HG03066 (cell line): ENCODE measurements around the gene CREBBP.

Experiments used
- ATAC-seq: cut with Tn5 transposase; IDR thresholded peaks from one replicate; pipeline ENCODE4 v1.9.1; 2021; ENCODE audit warnings: low read depth; ENCODE audit not compliant: unreplicated experiment

CREBBP gene

DNA sequence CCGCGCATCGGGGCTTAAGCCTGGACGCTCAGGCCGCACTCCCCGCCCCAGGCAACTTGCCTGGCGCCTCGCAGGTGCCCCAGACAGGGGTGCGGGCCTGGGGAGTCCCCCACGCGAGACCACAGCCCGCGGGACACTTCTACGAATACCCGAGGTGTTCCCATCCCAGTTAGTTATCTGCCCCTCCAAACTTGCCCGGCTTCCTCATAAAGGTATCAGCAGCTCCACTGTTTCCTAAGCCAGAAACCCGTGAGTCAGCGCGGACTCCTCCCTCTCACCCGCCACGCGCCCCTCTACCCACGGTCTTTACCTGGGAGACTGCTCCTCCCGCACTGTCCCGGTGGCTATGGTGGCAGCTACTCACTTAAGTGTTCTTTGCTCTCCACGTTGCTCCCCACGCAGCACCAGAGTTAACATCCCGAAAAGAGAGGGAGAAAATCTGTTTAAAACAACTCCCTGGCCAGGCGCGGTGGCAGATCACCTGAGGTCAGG lies 1.0 kb upstream of the CREBBP start:
- ATAC-seq = no peak

DNA sequence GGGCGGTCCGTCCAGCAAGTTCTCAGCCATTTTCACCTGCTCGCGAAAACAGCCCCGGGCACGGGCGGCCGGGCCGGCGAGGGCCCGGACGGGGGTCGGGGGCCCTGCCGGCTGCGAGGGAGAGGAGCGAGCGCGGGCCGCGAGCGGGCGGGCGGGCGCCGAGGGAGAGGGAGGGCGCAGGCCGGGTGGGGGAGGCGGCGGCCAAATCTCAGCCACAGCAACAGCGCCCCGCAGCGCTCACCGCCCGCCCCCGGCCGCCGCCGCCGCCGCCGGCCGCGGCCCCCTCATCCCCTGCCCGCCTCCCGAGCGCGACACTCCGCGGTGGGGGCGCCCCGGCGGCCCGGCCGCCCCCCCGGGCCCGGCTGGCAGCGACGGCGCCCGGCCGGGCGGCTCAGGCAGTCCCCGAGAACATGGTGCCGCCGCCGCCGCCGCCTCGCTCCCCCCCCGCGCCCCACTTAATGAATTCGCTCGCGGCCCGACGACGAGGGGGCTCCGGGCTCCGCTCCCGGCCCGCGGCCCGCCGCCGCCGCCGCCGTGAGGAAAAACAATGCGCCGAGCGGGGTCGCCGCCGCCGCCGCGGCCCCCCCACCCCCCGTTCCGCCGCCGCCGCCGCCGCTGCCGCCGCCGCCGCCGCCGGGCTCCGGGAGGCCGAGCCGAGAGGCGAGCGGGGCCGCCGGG lies 487 bp downstream of the CREBBP start:
- peak; percentile 26 for ATAC-seq

DNA sequence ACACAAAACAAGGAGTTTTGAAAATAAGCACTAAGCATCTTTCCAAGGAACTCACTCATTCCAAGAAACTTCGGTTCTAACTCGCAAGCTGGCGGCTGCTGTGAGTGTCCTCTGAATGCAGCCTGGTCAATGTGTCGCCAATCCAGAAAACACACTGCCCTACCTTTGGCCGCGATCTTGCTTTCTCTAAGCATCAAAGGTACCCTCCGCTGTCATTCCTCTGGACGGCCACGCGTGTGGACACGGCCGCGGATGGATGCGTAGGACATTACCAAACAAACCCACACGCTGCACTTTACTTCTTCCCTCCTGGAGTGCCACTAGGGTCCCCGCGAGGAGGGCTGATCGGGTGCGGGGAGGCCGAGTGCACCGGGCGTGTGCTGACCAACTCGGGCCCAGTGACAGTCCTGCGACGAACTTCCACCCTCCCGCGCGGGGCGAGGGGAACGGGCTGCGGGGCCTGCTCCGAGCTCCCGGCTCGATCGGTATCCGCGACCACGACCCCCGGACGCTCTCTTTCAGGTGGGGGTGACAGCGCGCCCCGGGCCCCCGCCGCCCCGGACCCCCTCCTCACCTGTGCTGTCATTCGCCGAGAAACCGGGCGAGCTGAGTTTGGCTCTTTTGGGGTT lies 1.1 kb downstream of the CREBBP start:
- no peak for ATAC-seq

DNA sequence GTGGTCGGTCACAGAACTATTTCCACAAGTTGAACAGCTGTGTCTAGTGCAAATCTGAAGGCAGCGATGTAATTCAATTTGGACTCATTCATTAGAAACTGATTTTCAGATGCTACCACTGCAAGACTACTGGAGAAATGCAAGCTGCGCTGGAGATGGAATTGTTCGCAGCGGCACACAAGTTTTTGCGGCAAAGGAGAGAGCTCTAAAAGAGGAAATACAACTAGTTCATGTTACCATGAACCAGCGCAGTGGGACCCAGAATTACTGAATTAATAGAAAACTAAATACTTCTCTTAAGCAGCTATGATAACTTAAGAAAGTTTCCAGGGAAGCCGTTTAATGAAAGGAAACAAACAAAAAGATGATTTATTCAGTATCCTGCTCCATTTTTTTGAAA lies 1.9 kb downstream of the CREBBP start:
- no peak for ATAC-seq

DNA sequence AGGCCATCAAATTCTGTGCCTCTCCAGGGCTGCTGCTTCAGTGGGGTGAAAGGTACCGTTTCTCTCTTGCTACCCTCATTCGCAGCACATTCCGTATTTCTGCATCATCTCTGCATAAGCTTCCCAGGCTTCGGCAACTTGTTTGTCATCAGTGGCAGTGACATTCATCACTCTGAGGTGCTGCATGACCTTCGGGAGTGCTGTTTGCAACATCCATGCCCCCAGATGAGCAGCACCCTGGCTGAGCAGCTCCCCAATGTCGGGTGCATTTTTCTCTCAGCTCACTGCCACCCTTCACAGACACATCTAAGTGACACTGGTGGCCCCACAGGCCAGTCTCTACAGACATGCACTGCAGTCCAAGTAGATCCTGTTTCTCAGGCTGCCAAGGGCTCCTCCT lies 3.8 kb downstream of the CREBBP start:
- no peak for ATAC-seq

DNA sequence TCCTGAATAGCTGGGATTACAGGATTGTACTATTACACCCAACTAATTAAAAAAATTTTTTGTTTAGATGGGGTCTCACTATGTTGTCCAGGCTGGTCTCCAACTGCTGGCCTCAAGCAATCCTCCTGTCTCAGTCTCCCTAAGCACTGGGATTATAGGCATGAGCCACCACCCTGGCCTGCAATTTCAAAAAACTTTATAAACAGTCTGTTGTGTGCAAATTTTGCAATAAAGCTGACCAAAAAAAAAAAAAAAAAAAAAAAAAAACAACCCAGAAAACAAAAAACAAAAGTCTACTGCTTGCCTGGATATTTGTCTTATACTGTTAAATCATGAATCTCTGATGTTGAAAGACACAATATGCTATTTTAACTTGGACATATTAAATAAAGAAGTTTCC lies 4.4 kb downstream of the CREBBP start:
- no peak for ATAC-seq

DNA sequence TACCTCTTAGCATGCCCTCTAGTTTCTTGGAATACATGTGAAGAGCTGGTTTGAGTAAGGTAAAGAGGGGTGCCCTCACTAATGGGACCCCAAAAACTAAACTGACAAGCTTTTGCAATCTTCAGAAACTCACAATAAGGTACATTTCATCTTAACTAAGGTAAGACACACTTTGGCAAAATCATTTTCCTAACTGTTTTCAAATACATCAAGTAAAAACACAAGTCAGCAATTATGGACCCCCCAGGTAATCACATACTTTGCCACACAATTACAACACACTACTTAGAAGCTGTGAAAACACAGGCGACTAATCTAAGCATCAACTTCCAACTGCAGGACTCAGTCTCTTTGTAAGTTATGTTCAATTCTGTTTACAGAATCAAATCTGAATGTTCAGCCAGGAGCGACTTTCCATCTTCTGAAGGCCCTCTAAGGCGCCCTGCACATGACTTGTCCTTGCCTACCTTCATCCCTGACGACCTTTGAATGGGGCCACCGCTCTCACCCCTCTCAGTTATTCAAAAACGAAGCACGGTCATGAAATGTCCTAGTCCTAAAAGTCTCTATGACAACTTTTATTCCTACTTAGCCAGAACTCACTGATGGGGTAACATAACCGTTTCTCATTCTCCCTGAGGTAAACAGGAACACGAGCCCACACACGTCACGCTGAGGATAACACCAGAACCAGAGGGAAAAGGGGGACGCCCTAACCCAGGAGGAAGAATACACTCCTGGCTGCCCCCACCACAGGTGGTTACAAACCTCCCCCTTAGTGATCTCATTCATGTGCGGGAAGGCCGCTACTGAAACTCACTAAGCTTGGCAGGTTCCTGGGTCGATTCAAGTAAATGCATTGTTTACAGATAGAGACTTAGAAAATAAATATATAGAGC lies 5.5 kb downstream of the CREBBP start:
- ATAC-seq = no peak

DNA sequence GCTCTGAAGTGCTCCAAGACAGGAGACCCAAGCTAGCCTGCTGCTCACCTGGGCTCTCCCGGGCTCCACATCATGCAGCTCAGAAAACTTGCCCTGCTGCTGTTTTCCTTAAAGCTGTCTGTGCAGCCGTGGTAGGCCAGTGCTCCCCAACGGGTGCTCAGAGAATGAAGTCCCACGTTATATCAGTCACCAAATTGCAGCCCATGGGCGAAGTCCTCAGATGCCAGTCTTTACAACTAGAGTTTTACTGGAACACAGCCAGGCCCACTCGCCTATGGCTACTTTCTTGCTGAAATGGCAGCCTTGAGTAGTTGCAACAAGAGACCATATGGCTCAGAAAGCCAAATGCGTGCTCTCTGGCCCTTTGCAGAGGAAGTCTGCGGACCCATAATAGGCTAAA lies 6.3 kb downstream of the CREBBP start:
- ATAC-seq = no peak

DNA sequence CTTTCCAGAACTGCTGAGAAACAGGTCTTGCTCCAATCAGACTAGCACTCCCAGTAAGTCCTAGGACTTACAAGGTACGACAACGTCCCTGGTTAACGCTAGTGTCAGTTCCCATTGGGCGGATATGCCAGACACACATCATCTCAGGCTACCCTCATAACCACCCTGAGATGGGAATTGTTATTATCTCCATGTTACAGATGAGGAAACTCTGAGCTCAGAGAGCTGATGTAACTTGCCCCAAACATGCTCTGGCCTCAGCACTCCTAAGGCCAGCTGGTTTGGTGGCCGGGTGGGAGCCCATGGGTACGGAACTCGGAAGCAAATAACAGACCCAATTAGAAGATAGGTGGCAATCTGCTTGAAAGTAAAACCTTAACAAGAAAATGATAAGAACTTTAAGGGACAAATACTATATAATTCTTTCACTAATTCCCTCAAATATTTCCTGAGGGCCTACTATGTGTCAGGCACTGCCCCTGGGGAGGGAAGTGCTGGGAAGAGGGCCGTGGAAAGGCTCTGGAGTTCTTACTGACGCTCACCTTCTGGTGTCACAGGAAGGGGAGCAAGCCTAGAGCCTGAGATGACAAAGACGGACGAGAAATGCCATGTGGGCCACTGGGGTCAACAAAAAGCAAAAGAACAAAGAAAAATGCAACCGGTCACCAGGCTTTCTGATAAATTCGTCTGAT lies 6.9 kb downstream of the CREBBP start:
- no peak for ATAC-seq

DNA sequence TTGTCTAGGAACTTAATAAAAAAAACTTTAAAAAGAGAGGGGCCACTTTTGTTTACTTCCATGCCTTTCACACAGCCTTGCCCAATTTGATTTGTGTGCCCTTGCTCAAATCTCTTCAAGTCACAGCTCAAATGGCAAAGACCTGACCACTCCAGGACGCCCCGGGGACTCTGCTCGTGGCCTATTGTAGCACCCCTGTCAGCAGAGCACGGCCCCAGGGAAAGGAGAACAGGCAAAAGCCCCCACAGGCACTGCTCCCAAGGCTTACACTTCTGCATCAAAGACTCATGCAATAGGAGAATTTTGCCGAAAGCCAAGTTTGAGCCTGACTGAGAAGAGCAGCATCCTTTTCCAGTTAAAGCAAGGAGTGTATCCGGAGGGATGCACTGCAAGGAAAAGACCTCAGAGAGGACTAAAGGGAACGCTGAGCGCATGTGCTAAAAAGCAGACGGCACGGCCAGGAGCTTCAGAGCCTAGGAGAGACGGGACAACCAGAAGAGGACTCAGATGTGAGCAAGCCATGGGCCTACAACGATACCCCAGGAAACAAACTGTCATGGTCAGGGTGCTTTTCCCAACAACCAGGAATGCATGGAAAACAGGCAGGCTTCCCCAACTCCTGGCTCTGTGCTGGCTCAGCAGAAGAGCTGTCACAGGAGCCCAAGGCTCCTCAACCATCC lies 8.2 kb downstream of the CREBBP start:
- no peak for ATAC-seq

DNA sequence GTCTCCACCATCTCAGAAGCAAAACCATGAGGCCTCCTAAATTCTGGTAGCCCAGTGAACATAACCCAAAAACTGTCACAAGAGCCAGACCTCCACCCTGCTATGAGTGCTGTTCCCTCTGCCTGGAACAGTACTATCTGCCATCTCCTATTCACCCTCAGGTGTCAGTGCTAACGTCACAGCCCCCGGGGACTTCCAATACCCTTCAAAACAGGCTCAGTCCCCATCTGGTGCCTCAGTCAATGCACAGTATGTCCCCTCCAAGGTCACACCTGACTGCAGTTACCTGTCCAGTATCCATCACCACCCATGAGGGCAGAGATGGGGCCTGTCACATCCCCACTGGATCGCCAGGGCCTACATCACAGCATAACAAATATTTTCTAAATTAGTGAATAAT lies 11.5 kb downstream of the CREBBP start:
- no peak for ATAC-seq

DNA sequence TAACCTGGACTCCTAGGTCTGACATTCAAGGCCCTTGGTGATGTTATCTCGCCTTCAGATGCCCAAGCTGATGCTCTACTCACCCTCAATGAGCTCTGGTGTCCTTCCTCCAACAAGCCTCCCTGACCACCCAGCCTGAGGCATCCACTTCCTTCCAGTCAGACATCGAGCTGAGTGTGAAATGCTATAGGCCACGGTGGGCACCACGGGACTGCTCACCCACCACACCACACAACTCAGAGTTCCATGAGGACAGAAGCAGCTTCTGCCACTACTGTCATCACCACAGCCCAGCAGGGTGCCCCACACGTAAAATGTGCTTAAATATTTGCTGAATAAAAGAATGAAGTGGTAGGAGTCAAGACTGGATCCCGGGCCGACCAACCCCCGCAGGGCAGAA lies 12.0 kb downstream of the CREBBP start:
- no peak for ATAC-seq

DNA sequence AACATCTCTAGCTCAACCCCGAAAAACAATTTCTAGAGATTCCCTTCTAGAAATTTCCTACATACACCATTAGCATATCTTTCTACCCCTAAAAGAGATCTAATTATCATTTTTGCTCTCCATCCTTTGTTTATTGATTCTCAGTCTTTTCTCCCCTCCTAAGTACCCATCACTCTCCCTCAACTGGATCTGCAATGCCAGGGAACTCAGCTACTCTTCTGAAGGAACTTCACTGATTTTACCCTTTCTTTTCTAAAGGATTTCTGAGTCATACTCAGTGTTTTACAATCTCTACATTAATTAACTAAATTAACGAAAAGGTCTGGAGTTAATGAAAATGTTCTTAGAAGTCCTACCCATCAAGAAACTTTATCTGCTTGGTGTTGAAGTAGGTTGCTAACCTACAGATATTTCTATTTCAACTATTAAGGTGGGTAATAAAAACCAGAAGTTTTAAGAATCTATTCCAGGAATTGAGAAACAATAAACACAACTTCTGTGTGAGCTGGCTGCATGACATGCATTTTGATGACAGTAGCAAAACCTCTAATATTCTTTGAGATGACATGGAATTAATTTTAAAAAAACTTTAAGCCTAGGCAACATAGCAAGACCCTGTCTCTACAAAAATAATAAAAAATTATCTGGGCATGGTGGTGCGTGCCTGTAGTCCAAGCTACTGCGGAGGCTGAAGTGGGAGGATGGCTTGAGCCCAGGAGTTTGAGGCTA lies 13.6 kb downstream of the CREBBP start:
- ATAC-seq = no peak

DNA sequence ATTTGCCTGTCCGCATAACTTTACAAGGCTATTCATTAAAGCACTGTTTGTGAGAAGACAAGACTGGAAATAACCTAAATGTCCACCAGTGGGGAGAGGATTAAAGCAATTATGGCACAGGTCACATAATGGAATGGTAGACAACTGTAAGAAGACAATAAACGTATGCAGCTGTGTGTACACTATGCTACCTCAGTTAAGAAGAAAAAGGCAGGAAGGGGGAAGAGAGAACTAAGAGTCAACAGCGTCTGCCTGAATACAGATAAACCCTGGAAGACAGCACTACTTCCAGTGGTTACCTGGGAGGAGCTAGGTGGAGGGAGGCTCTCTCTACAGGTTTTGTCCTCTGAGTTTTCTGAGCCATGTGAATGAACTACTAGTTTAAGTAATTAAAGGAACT lies 15.3 kb downstream of the CREBBP start:
- no peak for ATAC-seq

DNA sequence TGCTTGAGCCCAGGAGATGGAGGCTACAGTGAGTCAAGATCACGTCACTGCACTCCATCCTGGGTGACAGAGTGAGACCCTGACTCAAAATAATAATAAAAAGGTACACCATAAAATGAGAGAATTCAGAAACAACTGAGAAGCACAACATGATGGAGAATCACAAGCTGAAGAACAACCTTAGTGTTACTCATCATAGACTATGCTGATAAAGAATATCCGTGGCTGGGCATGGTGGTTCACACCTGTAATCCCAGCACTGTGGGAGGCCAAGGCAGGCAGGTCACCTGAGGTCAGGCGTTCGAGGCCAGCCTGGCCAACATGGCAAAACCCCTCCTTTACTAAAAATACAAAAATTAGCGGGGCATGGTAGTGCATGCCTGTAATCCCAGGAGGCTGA lies 16.0 kb downstream of the CREBBP start:
- ATAC-seq = no peak

DNA sequence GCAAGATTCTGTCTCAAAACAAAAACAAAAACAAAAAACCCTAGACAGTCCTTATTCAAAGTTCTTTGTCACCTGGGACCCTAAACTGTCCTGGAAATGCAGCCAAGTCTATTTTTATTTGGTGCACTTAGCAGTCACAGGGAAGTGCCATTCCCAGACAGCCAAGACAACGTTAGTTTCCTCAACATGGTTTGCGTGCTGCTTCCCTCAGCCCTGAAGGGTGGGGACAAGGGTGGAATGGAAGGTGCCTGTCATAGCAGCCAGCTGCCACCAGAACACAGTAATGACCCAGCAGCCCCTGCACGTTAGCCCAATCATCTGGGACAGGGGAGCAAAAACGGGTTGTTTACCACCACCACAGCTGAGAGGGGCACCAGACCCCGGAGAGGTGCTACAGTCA lies 16.9 kb downstream of the CREBBP start:
- no peak for ATAC-seq

DNA sequence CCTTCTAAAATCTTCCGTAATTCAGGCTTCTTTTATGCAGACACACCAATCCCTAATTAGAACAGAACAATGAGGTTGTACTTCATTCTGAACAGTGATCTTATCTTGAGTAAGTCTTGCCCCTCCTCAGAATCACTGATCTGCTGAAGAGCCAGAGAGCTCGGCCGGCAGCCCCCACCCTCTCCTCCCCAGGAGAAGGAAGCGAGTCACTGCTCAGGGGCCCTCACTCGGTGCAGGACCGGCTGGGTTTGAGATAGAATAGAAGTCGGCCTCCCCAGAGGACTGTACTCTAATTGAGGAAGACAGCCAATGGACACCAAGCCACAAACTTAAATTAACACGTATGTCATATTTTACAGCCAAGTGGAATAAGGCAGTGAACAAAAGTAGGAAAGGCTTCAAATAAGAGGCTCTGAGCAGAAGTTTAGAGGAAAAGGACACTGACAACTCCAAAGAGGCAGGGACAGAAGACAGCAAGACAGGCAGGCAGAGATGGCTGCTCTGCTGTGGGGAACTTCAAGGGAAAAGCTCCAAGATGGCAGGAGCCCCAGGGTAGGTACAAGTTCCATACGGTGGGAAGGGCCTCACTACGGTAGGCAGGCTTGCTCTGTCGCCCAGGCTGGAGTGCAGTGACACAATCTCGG lies 18.6 kb downstream of the CREBBP start:
- ATAC-seq = no peak

DNA sequence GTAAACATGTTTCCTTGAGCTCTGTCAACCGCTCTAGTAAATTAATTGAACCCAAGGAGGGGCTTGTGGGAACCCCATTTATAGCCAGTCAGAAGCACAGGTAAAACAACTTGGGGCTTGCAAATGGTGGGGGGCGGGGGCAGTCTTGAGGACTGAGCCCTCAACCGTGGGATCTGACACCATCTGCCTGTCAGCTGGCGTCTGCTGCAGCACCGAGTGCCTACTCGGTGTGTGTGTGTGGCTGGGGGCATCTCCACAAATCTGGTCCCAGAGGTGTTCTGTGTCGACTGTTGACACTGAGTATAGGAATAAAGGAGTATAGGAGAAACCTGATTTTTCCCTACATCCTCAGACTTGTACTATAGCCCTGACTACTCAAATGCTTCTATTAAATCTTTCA lies 20.6 kb downstream of the CREBBP start:
- no peak for ATAC-seq

DNA sequence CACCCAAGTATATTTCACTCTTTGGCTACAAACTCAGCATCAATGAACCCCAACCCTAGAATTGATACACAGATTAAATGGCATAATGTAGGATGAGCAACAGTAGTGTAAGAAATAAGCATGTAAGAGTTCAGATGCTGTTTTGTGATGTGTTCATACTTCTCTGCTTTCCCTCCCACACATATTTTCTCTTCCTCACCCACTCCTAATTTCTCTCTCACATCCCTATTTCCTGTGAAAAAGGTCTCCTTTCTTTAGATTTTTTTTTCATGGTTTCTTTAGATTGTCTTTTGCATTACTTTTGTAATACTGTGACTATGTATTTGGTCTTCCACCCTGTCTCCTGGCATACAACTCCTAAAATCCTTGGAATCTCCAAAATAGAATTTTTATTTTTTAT lies 21.7 kb downstream of the CREBBP start:
- ATAC-seq = no peak
